SKM-1 treated with dmso at 0.1 percent for 144 hours (cell line): ENCODE data around the gene EFHC1.

Source experiments
- DNase-seq: peaks from one replicate; lab custom pipeline; 2025; ENCODE audit not compliant: unreplicated experiment; lab: John Stamatoyannopoulos, UW

Gene EFHC1

DNA sequence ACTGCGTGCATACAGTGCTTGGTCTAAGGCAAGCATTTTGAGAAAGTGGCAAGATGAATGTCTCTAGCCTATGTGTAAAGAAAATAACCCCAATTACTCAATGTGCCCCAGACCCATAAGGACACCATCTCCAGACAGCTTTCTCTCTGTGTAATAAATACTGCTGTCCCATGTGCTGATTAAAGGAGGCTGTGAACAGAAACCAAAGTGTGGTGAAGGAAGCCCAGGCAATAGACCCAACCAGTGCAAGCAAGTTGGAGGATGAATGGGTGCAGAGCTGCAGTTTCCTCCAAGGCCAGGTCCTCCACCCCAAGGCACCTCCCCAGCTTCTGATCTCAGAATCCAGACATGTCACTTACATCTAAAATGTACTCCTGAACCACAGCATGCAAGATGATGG is 96.1 kb downstream of the EFHC1 start:
- DNase-seq = no peak

DNA sequence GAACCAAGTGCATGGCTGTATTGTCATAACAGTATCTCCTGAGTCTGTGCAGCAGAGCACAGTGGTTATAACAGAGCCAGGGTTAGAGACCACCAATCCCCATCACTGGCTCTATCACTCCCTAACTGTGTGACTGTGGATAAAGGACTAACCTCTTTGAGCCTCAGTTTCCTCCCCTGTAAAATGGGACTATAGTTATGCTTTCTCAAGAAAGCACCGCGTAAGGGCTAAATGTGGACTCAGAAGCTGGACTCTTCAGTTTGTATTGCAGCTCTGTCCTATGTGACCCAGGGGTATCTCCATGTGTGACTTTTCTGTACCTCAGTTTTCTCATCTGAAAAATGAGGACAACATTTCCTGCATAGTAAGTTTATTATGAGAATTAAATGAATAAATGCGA is 96.8 kb downstream of the EFHC1 start:
- no peak for DNase-seq

DNA sequence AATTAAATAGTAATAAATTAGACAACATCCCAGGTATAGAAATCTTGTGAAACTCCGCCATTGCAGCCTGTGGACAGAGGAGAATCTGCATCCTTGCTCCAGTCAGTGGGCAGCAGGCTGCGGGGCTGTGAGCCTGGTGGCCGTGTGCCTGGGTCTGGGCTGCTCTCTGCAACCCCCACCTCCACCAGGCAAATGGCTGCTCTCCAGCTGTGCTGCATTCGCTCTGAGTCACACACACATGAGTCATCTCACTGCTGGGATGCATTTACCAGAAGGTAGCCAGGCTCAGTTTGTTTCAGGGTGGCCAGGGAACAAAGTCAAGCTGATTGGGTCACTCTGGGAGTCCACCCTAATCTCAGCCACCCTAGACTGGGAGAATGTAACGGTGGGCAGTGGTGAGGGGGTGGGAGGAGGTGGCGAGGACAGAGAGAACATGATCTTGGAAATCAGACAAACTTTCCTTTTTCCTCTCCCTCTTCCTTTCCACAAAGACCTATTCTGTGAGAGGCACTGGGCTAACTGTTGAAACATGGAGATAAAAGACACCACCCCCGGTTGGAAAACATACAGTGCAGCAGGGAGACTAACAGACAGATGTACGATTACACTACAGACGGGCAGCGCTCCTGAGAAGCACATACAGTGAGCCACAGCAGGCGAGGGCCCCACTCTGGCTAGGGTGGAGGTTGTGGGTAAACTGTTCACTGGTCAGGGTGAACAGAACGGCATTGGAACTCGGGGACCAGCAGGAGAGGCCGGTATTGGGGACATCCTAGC is 97.5 kb downstream of the EFHC1 start:
- DNase-seq = no peak

DNA sequence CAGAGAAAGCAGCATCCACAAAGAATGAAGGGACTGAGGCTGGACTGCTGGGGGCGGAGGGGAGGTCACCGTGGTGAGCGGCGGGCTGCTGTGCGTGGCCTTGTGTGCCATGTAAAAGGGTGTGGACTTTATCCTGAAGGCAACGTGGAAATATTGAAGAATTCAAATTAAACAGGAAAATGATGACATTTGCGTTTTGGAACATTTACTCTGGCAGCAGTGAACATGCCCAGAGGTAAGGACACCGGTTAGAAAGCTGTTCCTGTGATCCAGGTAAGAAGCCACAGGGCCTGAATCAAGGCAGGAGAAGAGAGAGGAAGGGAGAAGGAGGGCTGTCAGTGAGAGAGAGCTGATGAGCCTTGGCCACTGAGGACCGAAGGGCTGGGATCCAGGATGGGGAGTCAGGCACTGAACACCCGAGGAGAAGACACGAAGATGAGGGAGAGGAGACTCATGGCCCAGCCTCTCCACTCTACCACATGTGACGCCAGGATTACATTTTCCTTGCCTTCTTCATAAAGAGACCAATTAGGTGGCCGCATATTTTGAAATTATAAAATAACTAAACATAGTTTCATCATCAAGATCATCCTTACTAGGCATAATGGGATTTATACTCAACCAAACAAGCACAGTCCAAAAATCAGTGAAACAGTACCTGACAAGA is 98.3 kb downstream of the EFHC1 start:
- no peak for DNase-seq

DNA sequence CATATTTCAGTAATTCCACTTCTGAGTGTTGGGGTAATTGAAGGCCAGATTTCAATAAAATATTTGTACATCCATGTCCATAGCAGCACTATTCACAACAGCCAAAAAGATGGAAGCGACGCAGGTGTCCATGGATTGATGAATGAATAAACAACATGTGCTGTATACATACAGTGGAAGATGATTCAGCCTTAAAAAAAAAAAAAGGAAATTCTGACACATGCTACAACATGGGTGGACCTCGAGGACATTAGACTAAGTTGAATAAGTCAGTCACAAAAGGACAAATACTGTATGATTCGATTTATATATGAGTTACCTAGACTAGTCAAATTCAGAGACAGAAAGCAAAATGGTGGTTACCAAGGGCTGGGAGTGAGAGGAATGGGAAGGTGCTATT is 99.5 kb downstream of the EFHC1 start:
- DNase-seq = no peak

DNA sequence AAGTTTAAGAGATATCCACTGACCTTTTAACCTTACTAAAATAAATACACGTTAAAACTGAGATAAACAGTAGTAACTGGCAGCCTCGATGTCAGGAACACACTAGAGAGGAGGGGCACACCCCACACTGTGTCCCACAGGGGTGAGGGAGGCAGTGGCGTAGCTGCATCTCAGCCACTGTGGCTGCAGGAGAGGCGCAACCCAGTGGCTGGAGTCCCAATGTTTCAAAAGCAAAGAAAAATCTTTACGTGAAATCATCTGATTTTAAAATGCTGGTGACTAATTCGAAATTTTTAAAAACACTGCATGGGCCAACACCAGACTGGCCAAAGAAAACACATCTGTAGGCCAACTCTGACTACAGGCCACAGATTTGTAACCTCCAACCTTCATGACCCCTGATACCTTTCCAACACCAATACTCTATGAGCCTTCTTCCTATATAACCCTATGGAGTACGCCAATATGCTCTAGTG is 102.0 kb downstream of the EFHC1 start:
- DNase-seq = no peak

DNA sequence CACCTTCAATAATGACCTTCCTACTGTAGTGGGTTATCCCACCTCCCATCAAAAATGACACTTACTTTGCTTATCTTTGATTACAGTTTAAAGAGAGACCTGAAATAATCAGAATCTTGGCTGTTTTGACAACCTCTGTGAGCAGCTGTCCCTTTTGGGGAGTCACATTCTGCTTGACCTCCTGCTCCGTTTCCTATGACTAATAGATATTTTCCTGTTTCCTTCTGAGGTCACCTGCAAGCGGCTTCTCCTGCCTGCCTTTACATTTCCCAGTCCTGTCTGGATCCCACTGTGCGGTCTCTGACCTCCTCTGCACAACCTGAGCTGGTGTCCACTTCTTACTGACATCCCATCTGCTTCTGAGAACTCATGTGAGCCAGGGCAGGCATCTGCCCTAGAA is 102.5 kb downstream of the EFHC1 start:
- DNase-seq = no peak

DNA sequence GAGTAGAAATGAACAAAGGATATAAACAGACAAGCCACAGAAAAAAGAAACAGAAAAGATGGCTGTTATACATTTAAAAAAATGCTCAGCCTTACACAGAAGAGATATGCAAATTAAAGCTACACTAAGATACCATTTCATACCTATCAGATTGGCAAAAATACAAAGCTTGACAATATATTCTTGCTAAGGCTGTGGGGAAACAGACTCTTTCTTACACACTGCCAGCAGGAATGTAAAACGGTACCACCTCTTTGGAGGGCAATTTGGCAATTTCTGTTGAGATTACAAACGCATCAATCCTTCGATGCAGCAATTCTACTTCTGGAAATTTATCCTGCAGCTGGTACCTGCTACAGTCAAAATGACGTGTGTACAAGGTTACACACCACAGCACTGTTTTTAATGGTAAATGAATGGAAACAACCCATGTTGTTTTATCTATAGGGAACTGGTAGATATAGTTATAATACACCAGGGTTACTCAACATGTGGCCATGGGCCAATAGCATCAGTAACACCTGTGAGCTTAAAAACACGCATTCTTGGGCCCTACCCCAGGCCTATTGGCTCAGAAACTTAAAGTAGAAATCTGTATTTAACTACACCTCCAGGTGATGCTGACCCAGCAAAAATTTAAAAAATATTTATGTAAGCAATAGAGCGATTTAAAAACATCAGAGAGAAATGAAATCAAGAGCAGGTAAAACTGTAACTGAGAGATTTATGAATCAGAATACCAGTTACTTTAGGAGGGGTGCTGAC is 103.4 kb downstream of the EFHC1 start:
- DNase-seq = no peak

DNA sequence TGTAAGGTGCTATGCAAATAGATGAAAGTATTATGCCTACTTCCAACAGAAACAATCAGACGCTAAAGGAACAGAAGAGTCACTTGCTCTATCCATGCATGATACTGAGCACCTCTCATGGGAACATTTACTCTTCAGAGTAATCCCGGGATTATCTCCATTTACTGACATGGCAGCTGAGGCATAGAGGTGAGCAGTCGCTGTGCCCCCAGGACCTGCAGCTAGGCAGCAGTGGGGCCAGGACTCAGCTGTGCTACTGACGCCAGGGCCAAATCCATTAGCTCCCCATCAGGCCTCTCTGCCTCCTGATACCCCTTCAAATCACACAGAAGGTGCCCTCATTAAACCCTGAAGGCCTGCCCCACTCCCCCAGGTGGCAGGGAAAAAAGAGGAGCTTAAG is 104.8 kb downstream of the EFHC1 start:
- DNase-seq = no peak

DNA sequence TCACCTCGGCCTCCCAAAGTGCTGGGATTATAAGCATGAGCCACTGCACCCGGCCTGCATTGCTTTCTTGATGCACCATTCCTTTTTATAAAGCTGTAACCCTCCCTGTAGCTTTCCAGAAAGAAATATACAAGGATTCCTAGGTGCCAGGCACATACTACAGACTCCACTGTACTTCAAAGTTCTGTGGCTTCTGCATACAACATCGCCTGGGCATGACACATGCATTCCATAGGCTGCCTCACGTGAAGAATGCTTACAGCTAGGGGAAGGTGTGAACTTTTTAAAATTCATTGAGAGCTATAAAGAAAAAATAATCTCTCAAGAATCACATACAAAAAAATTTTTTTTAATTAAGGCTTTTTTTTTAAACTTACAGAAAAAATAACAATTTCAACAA is 106.5 kb downstream of the EFHC1 start:
- DNase-seq = no peak

DNA sequence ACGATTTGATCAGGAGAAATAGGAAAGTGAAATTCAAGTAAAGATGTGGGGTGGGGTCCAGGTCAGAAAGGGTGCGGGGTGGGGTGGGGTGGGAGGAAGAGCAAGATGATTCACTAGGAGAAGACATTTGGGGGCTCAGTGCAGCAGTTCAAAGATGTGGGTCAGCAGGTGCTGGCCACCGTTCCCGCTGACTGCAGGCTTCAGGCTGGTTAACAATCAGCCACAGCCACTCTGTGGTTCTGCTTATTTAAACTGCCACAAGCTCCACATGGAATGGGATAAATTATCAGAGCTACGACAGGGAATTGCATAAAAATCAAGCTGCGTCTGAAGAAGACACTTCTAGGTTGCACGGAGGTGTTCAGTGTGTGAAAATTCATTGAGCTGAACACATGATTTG is 107.3 kb downstream of the EFHC1 start:
- DNase-seq = no peak

DNA sequence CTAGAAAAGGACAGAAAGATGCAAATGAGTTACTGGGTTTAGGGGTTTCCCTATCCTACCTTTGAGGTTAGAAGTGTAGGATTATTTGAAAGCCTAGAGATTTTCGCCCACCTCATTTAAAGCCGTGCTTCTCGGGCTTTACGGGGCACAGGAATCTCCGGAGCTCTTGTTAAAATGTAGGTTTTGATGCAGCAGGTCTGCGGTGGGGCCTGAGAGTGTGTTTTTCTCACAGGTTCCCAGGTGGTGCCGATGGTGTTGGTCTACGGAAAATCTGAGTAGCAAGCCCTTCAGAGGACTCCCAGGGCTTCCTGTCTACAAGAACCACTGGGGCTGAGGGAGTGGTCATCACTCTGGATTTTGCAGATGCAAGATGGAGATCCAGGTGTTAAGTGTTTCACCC is 109.2 kb downstream of the EFHC1 start:
- no peak for DNase-seq

DNA sequence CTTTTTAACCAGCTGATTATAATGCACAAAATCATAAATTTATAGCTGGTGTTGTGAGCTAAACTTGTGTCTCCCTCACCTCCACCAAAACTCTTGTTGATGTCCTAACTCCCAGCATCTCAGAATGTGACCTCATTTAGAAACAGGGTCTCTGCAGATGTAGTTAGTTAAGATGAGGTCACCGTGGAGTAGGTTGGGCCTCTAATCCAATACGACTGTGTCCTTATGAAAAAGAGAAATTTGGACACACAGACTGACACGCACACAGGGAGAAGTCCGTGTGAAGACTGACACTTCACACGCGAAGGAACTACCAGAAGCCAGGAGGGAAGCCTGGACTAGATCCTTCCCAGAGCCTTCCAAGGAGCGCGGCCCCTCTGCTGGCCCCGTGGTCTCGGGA is 110.2 kb downstream of the EFHC1 start:
- DNase-seq = no peak

DNA sequence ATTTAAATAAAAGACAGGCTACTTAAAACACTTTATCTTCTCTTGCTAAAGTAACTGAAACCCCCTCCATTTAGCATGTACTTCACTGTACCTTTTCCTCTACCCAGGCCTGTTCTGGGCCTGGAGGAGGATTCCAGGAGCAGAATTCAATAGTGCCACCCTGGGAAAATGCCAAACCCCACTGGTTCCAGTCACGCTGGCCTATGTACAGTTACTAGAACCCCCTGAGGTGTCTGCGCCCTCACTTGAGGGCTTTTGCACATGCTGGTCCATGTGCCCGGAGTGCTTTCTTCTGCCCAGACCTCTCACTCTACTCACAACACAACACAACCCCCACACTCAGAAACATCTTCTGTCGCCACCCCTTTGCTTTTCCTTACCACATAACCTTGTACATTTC is 111.3 kb downstream of the EFHC1 start:
- DNase-seq = no peak

DNA sequence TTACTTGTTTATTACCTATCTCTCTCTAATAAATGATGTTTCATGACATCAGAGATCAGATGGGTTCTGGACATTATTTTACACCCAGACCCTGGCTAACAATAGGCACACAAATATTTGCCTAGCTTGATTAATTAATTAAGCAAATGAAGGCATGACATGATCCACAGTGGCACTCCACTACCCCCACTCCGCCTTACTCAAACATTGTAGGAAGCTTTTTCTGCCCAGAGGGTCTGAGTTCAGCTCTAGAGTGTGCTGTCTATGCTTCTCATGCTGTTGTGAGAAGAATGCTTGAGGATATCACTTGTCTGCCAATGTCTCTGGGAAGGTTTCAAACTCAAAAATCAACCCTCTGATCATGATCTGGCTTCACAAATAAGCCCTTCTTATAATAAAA is 111.7 kb downstream of the EFHC1 start:
- DNase-seq = no peak

DNA sequence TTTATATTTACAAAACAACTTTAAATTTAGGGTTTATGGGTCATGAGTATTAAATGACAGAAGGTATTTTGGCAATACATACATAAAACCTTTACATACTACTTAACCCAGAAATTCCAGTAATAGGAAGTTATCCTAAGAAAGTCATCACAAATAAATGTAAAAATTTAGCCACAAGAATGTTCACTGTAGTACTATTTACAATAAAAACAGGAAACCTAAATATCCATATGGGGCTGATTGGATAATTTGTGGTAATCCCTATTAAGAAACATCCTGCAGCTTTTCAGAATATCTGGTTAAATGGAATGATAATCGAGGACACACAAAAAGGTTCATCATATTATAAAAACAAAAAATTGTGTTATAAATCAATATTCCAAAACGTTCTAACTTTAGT is 112.3 kb downstream of the EFHC1 start:
- no peak for DNase-seq

DNA sequence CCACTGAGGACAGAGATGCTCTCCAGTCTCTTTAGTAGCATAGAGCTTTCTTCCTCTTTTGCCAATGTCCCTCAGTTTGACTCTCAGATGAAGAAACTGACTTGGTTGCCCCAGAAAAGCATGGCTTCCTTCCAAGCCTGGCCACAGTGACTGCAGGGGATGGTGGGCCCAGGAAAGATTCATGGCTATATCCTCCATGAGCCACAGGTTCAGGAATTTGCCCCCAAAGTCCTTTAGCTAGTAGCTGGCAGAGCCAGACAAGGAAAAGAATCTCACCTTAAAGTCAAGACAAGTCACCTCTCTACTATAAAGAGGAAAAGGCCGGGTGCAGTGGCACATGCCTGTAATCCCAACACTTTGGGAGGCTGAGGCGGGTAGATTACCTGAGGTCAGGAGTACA is 113.3 kb downstream of the EFHC1 start:
- no peak for DNase-seq

DNA sequence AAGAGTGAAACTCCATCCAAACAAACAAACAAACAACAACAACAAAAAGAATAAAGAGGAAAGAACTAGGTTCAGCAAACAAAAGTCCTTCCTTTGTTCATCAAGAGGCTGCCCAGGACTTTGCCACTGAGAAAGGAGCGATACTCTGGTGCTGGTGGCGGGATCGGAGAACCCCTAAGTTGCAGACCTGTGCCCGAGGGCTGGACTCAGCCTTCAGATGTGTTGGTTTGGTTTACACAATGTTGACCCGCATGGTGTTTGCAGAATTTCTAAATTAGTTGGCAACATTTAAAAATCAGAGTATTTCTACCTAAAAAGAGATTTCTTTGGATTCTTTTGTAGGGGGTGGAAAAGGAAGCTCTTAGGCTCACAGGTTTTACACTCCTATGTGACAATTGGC is 114.2 kb downstream of the EFHC1 start:
- DNase-seq = no peak

DNA sequence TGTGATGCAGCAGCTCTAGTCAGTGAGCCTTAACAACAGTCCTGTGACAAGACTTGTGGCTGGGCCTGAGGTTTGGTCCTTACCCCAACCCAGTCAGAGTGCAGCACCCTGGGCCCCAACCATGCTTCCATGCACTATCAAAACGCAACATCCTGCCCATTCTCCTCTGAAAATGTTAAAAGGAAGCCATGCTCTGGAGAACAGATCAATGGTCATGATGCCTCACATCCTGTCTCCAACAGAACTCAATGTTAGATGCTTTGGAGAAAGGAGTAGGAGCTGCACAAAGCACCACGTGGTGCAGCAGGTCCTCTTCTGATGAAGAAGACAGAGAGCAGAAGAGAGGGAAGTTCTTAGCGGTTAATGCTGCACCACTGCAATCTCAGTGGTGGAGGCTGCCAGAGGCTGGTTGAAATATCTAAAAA is 114.8 kb downstream of the EFHC1 start:
- DNase-seq = no peak

DNA sequence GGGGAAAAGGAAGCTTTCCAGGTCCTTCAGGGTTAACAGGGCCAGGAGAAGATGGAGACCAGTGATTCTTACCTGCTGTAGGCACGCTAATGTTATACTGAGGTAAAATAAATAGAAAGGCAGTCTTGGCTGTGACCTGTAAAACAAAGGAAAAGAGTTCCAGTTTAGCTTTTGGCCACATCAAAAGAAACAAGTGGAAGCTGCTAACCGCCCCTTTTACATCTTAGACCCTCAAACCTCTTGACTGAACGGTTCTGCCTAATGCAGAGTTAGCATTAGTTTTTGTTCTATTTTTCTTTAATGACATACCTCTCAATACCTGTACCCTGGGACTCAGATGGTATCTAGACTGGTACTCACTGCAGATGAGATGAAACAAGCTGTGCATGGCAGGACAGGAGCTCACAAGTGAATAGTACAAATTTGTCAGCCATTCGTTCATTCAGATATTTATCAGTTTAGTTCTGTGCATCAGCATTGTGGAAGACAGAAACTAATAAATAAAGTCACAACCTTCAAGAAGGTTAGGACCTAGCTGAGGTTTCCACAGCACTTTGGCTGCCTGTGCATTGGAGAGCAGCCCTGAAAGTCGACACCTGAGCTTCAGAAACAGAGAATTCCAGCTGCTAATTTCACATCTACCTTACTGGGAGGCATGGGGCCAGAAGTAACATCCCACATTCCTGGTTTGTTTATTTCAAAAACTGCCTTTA is 115.7 kb downstream of the EFHC1 start:
- DNase-seq = no peak

DNA sequence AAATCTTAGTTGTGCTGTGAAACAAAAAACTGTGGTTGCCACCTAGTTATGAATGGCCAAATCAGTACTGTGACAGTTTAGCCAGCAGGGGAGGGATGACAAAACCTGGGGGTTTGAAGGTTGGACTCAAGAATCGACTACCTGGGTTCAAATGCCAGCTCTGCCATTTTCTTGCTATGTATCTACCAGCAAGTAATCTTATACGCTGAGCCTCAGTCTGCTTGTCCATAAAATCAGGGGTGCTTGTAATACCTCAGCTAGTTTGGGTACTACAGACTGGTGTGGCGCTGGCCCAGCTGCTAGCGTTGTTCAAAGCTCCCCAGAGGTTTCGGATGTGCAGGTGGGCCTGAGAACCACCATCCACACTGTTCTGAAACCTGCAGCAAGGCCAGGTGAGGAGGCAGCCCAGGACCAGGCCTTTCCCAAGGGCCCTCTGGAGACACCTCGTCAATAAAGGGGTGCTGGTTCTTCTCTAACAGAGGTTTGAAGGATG is 116.3 kb downstream of the EFHC1 start:
- no peak for DNase-seq
